Ishikawa (cell line): ENCODE data around the gene EGR2.
A peak's percentile ranks its signal among the peaks of the same experiment; 100 is the strongest.

ENCODE experiments used
- CEBPB ChIP-seq: IDR thresholded peaks from 2 replicates; pipeline ENCODE4 v1.6.1; 2012
- EGR1 ChIP-seq: IDR thresholded peaks from 2 replicates; pipeline ENCODE4 v1.6.1; 2012
- EP300 ChIP-seq: IDR thresholded peaks from 2 replicates; pipeline ENCODE4 v1.6.1; 2012; ENCODE audit warnings: borderline replicate concordance
- TAF1 ChIP-seq: IDR thresholded peaks from 2 replicates; pipeline ENCODE4 v1.6.1; 2012; ENCODE audit warnings: low read depth, mild to moderate bottlenecking
- TEAD4 ChIP-seq: IDR thresholded peaks from 2 replicates; pipeline ENCODE4 v1.6.1; 2012
- ZBTB7A ChIP-seq: IDR thresholded peaks from 2 replicates; pipeline ENCODE4 v1.6.1; 2012; ENCODE audit warnings: low read depth
- TF ChIP-seq, protein P1 (sequence below): IDR thresholded peaks from 2 replicates; pipeline ENCODE4 v1.6.1; 2012; ENCODE audit warnings: low read depth, mild to moderate bottlenecking
- TF ChIP-seq, protein P2 (sequence below): IDR thresholded peaks from 2 replicates; pipeline ENCODE4 v1.6.1; 2012
- TF ChIP-seq, protein P3 (sequence below): IDR thresholded peaks from 2 replicates; pipeline ENCODE4 v1.6.1; 2012

DNA sequence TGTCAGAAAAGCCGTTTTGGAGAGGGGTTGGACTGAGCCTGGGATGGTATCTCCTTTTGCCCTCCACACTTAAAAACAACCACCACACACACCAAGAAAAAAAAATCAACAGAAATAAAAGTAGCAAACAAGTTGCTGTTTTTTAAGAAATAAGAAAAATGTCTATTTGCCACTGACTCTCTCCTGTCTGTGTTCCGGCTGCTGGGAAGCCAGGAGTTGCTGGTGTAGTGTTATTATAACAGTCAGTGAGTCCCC is 163 bp downstream of the EGR2 start:
- TF ChIP-seq EP300 (no peak), TAF1 (0 out of 2 replicates have a peak, but pooled peaks have one; percentile 17), EGR1 (no peak), CEBPB (no peak), ZBTB7A (no peak), TEAD4 (no peak)
- TF ChIP-seq, protein P1, sequence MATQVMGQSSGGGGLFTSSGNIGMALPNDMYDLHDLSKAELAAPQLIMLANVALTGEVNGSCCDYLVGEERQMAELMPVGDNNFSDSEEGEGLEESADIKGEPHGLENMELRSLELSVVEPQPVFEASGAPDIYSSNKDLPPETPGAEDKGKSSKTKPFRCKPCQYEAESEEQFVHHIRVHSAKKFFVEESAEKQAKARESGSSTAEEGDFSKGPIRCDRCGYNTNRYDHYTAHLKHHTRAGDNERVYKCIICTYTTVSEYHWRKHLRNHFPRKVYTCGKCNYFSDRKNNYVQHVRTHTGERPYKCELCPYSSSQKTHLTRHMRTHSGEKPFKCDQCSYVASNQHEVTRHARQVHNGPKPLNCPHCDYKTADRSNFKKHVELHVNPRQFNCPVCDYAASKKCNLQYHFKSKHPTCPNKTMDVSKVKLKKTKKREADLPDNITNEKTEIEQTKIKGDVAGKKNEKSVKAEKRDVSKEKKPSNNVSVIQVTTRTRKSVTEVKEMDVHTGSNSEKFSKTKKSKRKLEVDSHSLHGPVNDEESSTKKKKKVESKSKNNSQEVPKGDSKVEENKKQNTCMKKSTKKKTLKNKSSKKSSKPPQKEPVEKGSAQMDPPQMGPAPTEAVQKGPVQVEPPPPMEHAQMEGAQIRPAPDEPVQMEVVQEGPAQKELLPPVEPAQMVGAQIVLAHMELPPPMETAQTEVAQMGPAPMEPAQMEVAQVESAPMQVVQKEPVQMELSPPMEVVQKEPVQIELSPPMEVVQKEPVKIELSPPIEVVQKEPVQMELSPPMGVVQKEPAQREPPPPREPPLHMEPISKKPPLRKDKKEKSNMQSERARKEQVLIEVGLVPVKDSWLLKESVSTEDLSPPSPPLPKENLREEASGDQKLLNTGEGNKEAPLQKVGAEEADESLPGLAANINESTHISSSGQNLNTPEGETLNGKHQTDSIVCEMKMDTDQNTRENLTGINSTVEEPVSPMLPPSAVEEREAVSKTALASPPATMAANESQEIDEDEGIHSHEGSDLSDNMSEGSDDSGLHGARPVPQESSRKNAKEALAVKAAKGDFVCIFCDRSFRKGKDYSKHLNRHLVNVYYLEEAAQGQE, result no peak
- TF ChIP-seq, protein P2, sequence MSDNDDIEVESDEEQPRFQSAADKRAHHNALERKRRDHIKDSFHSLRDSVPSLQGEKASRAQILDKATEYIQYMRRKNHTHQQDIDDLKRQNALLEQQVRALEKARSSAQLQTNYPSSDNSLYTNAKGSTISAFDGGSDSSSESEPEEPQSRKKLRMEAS, result no peak
- TF ChIP-seq, protein P3, sequence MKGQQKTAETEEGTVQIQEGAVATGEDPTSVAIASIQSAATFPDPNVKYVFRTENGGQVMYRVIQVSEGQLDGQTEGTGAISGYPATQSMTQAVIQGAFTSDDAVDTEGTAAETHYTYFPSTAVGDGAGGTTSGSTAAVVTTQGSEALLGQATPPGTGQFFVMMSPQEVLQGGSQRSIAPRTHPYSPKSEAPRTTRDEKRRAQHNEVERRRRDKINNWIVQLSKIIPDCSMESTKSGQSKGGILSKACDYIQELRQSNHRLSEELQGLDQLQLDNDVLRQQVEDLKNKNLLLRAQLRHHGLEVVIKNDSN, result no peak
